H9 (cell line): ENCODE measurements around the gene C4orf36. TPM values are rescaled to one million over a fixed set of nuclear protein-coding genes. Genes with fewer than 3 reads are reported as not detected.

Experiments
- DNase-seq: peaks from one replicate; pipeline ENCODE4 v3.0.0-alpha.2; 2017
- H2AFZ ChIP-seq: one replicate; pipeline ENCODE4 v1.6.1; 2013; ENCODE audit warnings: mild to moderate bottlenecking, low read length, control low read depth, moderate library complexity
- H2AK5ac ChIP-seq: 2 replicates; pipeline ENCODE4 v1.6.1; 2013; ENCODE audit warnings: low read length, control low read depth, mixed read lengths; ENCODE audit not compliant: insufficient read length
- H2BK120ac ChIP-seq: one replicate; pipeline ENCODE4 v1.6.1; 2013; ENCODE audit warnings: low read depth, mild to moderate bottlenecking, low read length, control low read depth, inconsistent platforms; ENCODE audit not compliant: poor library complexity, severe bottlenecking
- H2BK12ac ChIP-seq: 2 replicates; pipeline ENCODE4 v1.6.1; 2013; ENCODE audit warnings: low read length, control low read depth, mixed read lengths, low read depth; ENCODE audit not compliant: insufficient read length
- H2BK15ac ChIP-seq: 2 replicates; pipeline ENCODE4 v1.6.1; 2013; ENCODE audit warnings: low read depth, low read length, control low read depth
- H2BK20ac ChIP-seq: one replicate; pipeline ENCODE4 v1.6.1; 2013; ENCODE audit warnings: low read depth, mild to moderate bottlenecking, low read length, control low read depth, inconsistent platforms; ENCODE audit not compliant: poor library complexity, severe bottlenecking
- H2BK5ac ChIP-seq: 2 replicates; pipeline ENCODE4 v1.6.1; 2013; ENCODE audit warnings: low read length, control low read depth, mixed read lengths; ENCODE audit not compliant: insufficient read length
- H3K14ac ChIP-seq: 2 replicates; pipeline ENCODE4 v1.6.1; 2013; ENCODE audit warnings: low read length, control low read depth; ENCODE audit not compliant: insufficient read depth
- H3K18ac ChIP-seq: 2 replicates; pipeline ENCODE4 v1.6.1; 2013; ENCODE audit warnings: low read depth, mild to moderate bottlenecking, mixed read lengths, low read length, control low read depth; ENCODE audit not compliant: insufficient read length
- H3K23ac ChIP-seq: 2 replicates; pipeline ENCODE4 v1.6.1; 2013; ENCODE audit warnings: low read length, control low read depth, mixed read lengths, low read depth; ENCODE audit not compliant: insufficient read length
- H3K23me2 ChIP-seq: 2 replicates; pipeline ENCODE4 v1.6.1; 2013; ENCODE audit warnings: low read depth, mild to moderate bottlenecking, mixed read lengths, low read length, control low read depth; ENCODE audit not compliant: insufficient read length, poor library complexity, severe bottlenecking
- H3K27ac ChIP-seq: 2 replicates; pipeline ENCODE4 v1.5.1; 2013; ENCODE audit warnings: low read length, control low read depth, mixed read lengths, low read depth; ENCODE audit not compliant: insufficient read length
- H3K27me3 ChIP-seq: 2 replicates; pipeline ENCODE4 v1.6.1; 2013; ENCODE audit warnings: low read length, control low read depth, inconsistent platforms; ENCODE audit not compliant: insufficient read depth
- H3K4ac ChIP-seq: 2 replicates; pipeline ENCODE4 v1.6.1; 2013; ENCODE audit warnings: low read depth, mild to moderate bottlenecking, control low read depth, inconsistent platforms, low read length, moderate library complexity
- H3K4me1 ChIP-seq: 2 replicates; pipeline ENCODE4 v1.6.1; 2013; ENCODE audit warnings: low read length, control low read depth, inconsistent platforms; ENCODE audit not compliant: insufficient read depth
- H3K4me2 ChIP-seq: 2 replicates; pipeline ENCODE4 v1.6.1; 2013; ENCODE audit warnings: low read length, control low read depth, mixed read lengths; ENCODE audit not compliant: insufficient read length, insufficient read depth
- H3K56ac ChIP-seq: 2 replicates; pipeline ENCODE4 v1.6.1; 2013; ENCODE audit warnings: low read depth, mild to moderate bottlenecking, mixed read lengths, low read length, control low read depth; ENCODE audit not compliant: insufficient read length
- H3K79me1 ChIP-seq: 2 replicates; pipeline ENCODE4 v1.6.1; 2013; ENCODE audit warnings: low read depth, mild to moderate bottlenecking, moderate library complexity, low read length, control low read depth, inconsistent platforms; ENCODE audit not compliant: insufficient read depth, poor library complexity, severe bottlenecking
- H3K79me2 ChIP-seq: 2 replicates; pipeline ENCODE4 v1.6.1; 2013; ENCODE audit warnings: low read length, control low read depth, inconsistent platforms; ENCODE audit not compliant: insufficient read depth
- H3K9ac ChIP-seq: 2 replicates; pipeline ENCODE4 v1.6.1; 2013; ENCODE audit warnings: low read length, control low read depth, mixed read lengths; ENCODE audit not compliant: insufficient read length; ENCODE audit errors: extremely low read depth
- H3K9me3 ChIP-seq: one replicate; pipeline ENCODE4 v1.6.1; 2013; ENCODE audit warnings: low read depth, low read length, inconsistent platforms; ENCODE audit not compliant: control insufficient read depth
- H3T11ph ChIP-seq: one replicate; pipeline ENCODE4 v1.6.1; 2013; ENCODE audit warnings: mild to moderate bottlenecking, low read length, control low read depth, inconsistent platforms
- H4K20me1 ChIP-seq: one replicate; pipeline ENCODE4 v1.6.1; 2013; ENCODE audit not compliant: control insufficient read depth, insufficient read length, insufficient read depth
- H4K5ac ChIP-seq: 2 replicates; pipeline ENCODE4 v1.6.1; 2013; ENCODE audit warnings: low read depth, mild to moderate bottlenecking, mixed read lengths, low read length, control low read depth; ENCODE audit not compliant: insufficient read length
- H4K8ac ChIP-seq: replicated peaks from 2 replicates; pipeline ENCODE4 v1.6.1; 2013; ENCODE audit warnings: low read length, control low read depth, mixed read lengths, low read depth; ENCODE audit not compliant: insufficient read length
- H4K91ac ChIP-seq: 2 replicates; pipeline ENCODE4 v1.6.1; 2013; ENCODE audit warnings: low read depth, mild to moderate bottlenecking, moderate library complexity, mixed read lengths, low read length, control low read depth; ENCODE audit not compliant: insufficient read length
- H3K27ac Mint-ChIP-seq, 3 experiments: 2 replicates in 2 of 3; 3 replicates in 1 of 3; pipeline ENCODE4 v1.8.0; 2020 to 2021; ENCODE audit warnings: mixed read lengths in 3 of 3, mild to moderate bottlenecking in 1 of 3, moderate library complexity in 1 of 3
- H3K27me3 Mint-ChIP-seq: 2 replicates; pipeline ENCODE4 v1.8.0; 2021; ENCODE audit warnings: low read depth, mild to moderate bottlenecking, moderate library complexity, mixed read lengths
- H3K36me3 Mint-ChIP-seq, 3 experiments: 2 replicates in 2 of 3; 3 replicates in 1 of 3; pipeline ENCODE4 v1.8.0; 2020 to 2021; ENCODE audit warnings: low read depth in 3 of 3, mixed read lengths in 3 of 3; ENCODE audit not compliant: insufficient read depth in 1 of 3
- H3K4me1 Mint-ChIP-seq, 2 experiments: 2 replicates each; pipeline ENCODE4 v1.8.0; 2020; ENCODE audit warnings: mixed read lengths in 2 of 2
- H3K4me3 Mint-ChIP-seq, 2 experiments: 2 replicates in 1 of 2; 3 replicates in 1 of 2; pipeline ENCODE4 v1.8.0; 2020 to 2021; ENCODE audit warnings: mild to moderate bottlenecking in 2 of 2, mixed read lengths in 2 of 2, moderate library complexity in 1 of 2
- H3K9me3 Mint-ChIP-seq, 2 experiments: 2 replicates in 1 of 2; 3 replicates in 1 of 2; pipeline ENCODE4 v1.8.0; 2020; ENCODE audit warnings: mild to moderate bottlenecking in 2 of 2, mixed read lengths in 2 of 2, moderate library complexity in 1 of 2
- CTCF ChIP-seq: fragments of 200-600 bp; sonication (generic); conservative IDR thresholded peaks from 3 replicates; pipeline ENCODE4 v1.8.0; 2021; ENCODE audit warnings: antibody characterized with exemption, mild to moderate bottlenecking
- WGBS: extraction: QIAGEN DNeasy Blood & Tissue Kit; methylation state at CpG from one replicate; pipeline ENCODE4 v1.1.7; 2013; ENCODE audit warnings: missing lambda C conversion rate, low lambda C conversion rate, mixed read lengths; ENCODE audit not compliant: insufficient read length; ENCODE audit errors: extremely low coverage; 5-methylcytosine and 5-hydroxymethylcytosine counted together
- total RNA-seq: library from RNA; stranded (reverse); gene quantifications from 2 replicates; pipeline ENCODE4 v1.2.1, GENCODE V29; 2021

C4orf36 gene
- total RNA-seq, 1 experiment from 2014 or later: 2.2 TPM

DNA sequence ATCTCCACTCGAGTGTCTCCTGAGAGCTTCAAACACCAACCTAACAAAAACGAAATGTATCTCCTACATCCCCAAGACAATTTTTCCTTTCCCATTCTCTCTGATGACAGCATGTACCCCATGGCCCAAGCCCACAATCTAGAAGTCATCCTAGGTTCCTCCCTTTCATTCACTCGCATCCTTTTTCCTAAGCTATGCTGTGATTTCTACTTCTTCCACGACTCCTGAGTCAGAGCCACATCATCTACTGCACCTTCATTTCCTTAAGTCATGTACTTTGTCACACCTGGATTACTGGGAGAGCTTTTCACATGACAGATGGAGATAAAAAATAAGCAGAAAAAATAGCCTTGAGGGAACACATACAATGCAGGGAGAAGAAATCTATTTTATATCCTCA lies 20.1 kb downstream of the C4orf36 start:
- Histone ChIP-seq H2BK5ac (no peak overlapping the region), H3K23ac (no peak overlapping the region), H4K20me1 (no peaks in the 10 kb centered on the region), H3K79me2 (no peaks in the 10 kb centered on the region), H3K23me2 (no peaks in the 10 kb centered on the region), H3K4ac (no peak overlapping the region), H2AFZ (no peak overlapping the region), H3K9ac (no peak overlapping the region), H3K18ac (no peak overlapping the region), H2BK20ac (no peak overlapping the region), H3T11ph (no peak overlapping the region), H4K5ac (no peak overlapping the region), H3K27me3 (no peaks in the 10 kb centered on the region), H3K9me3 (no peaks in the 10 kb centered on the region), H3K79me1 (no peaks in the 10 kb centered on the region), H3K27ac (no peak overlapping the region), H4K91ac (no peak overlapping the region), H4K8ac (no peak overlapping the region), H2BK12ac (no peak overlapping the region), H2AK5ac (no peak overlapping the region), H3K4me1 (no peaks in the 10 kb centered on the region), H3K14ac (no peak overlapping the region), H3K56ac (no peak overlapping the region), H2BK15ac (no peak overlapping the region), H2BK120ac (no peak overlapping the region), H3K4me2 (no peak overlapping the region)
- TF ChIP-seq CTCF: no peak
- H3K36me3 Mint-ChIP-seq: 0 out of 7 replicates have a peak, but pooled peaks cover 0 to 1% (median 0%) of the 10 kb centered on the region in 3 experiments
- peaks cover 0 to 4% of the 10 kb centered on the region in 2 experiments; a peak in 1 of 5 replicates for H3K9me3 Mint-ChIP-seq
- no peaks in the 10 kb centered on the region for H3K4me1 Mint-ChIP-seq
- DNase-seq: no peak
- no peak overlapping the region for H3K4me3 Mint-ChIP-seq
- peaks cover 3% of the 10 kb centered on the region for H3K27me3 Mint-ChIP-seq
- no CpG with 5 or more reads among the region's 4 CpGs for WGBS
- no peak overlapping the region for H3K27ac Mint-ChIP-seq
